CD4-positive, alpha-beta T cell treated with Interleukin-1 beta for 1 hour (primary cell): ENCODE measurements around the gene ASH1L.
"Not testable (repeated sequence)": the region's sequence is repeated elsewhere in the genome, so short reads cannot be mapped to it uniquely, and the experiment has no call there.

Source experiments
- DNase-seq, 2 donors: peaks; one replicate each; pipeline ENCODE4 v3.0.0-alpha.2; 2020 to 2022

Gene ASH1L, protein sequence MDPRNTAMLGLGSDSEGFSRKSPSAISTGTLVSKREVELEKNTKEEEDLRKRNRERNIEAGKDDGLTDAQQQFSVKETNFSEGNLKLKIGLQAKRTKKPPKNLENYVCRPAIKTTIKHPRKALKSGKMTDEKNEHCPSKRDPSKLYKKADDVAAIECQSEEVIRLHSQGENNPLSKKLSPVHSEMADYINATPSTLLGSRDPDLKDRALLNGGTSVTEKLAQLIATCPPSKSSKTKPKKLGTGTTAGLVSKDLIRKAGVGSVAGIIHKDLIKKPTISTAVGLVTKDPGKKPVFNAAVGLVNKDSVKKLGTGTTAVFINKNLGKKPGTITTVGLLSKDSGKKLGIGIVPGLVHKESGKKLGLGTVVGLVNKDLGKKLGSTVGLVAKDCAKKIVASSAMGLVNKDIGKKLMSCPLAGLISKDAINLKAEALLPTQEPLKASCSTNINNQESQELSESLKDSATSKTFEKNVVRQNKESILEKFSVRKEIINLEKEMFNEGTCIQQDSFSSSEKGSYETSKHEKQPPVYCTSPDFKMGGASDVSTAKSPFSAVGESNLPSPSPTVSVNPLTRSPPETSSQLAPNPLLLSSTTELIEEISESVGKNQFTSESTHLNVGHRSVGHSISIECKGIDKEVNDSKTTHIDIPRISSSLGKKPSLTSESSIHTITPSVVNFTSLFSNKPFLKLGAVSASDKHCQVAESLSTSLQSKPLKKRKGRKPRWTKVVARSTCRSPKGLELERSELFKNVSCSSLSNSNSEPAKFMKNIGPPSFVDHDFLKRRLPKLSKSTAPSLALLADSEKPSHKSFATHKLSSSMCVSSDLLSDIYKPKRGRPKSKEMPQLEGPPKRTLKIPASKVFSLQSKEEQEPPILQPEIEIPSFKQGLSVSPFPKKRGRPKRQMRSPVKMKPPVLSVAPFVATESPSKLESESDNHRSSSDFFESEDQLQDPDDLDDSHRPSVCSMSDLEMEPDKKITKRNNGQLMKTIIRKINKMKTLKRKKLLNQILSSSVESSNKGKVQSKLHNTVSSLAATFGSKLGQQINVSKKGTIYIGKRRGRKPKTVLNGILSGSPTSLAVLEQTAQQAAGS (N-terminal part only)

DNA sequence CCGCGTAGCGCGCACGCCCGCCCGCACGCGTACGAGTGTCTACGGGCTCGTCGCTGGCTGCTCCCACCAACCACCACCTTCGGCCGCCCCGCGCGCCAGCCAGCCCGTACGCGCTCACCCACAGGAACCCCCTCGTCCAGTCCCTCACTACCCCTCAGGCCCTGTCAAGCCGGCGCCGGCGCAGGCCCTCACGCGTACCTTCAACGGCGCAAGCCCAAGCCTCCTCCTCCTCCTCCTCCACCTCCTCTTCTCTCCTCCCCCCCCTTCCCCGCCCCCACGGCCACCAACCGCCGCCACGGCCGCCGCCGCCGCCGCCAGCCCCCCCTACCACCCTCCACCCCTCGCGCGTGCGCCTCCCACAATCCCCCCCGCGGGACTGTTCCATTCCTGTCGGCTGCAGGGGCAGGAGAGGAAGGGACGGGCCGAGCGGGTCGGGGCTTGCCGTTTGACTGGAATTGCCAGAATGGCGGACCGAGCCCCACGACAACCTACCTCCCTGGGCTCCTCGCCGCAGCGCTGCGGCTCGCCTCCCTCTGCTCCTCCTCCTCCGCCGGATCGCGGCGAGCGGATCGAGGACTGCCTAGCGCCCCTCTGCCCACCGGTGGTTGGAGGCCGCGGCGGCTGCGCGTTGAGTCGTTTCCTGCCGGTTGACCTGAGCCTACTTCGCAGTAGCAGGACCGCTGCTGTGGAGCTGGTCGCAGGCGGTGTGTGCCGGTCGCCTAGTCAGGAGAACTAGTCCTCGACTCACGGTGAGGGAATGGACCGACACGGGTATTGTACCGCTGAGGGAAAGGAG lies at the start of gene ASH1L:
Gene ASH1L (minus strand): TSS at position 223 of the 796 bp plus-strand sequence. CDS start 41,284 bp downstream, outside the sequence.
- DNase-seq: peak; percentile 91 to 94

DNA sequence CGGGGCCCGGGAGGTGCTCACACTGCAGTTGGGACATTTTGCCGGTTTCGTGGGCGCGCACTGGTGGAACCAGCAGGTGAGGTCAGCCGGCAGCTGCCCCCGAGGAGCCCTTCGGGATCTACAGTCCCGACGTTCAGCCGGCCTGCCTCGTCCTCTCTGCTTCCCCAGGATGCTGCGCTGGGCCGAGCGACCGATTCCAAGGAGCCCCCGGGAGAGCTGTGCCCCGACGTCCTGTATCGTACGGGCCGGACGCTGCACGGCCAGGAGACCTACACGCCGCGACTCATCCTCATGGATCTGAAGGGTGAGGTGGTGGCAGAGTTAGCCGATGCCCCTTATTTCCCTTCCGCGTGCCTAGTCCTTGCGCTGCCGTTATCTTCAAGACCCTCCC lies 47.6 kb upstream of the ASH1L start:
- not testable (repeated sequence) for DNase-seq

DNA sequence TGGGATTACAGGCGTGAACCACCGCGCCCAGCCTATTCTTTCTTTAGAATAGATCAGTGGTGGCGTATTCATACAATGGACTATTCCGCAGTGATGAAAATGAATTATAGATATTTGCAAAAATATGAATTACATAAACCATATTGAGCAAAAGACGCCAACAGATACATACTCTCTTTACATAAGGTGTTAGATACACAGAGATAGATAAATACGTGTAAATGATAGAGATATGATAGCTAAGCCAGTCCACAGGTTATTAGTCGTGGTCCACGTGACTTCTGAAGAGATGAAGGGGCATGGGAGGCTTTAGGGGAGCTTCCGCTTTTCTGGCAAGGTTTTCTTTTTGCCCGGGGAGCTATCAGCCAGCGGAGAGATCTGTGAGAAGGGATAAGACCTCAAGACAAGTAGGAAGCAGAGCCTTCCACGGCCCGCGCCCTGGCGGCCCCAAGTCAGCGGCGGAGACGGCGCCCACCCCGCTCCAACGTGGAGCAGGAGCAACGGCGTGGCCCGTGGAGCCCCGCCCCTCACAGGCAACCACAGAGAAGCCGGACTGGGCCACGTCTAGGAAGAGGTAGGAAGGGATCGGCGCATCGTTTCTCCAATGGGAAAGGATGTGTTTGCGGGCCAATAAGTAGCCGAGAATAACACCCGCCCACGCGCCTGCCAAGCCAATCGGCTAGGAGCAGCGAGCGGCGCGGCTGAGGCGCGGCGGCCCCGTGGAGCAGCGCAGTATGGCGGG lies 47.1 kb upstream of the ASH1L start, which contains the start of gene MSTO1:
Gene MSTO1 (plus strand): TSS at position 704 of the 742 bp plus-strand sequence. CDS start 31 bp downstream, at position 735.
- peak; percentile 93 for DNase-seq

DNA sequence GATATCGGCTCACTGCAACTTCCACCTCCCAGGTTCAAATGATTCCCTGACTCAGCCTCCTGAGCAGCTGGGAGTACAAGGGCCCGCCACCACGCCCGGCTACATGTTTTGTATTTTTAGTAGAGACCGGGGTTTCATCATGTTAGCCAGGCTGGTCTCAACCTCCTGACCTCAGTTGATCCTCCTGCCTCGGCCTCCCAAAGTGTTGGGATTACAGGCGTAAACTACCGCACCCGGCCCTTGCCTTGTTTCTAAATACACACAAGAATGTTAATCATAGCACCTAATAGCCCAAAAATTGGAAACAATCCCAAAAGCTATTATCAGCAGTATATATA lies 46.3 kb upstream of the ASH1L start:
- no peak for DNase-seq

DNA sequence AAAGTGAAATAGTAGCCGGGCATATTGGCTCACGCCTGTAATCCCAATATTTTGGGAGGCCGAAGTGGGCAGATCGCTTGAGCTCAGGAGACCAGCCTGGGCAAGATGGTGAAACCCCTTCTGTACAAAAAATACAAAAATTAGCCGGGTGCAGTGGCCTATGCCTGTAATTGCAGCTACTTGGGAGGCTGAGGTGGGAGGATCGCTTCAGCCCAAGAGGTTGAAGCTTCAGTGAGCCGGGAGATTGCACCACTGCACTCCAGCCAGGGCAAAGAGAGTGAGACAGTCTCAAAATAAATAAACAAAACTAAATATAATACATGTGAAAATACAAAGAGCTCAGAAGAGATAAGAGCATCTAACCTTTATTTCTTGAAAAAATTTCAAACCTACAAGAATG lies 45.1 kb upstream of the ASH1L start:
- no peak for DNase-seq

DNA sequence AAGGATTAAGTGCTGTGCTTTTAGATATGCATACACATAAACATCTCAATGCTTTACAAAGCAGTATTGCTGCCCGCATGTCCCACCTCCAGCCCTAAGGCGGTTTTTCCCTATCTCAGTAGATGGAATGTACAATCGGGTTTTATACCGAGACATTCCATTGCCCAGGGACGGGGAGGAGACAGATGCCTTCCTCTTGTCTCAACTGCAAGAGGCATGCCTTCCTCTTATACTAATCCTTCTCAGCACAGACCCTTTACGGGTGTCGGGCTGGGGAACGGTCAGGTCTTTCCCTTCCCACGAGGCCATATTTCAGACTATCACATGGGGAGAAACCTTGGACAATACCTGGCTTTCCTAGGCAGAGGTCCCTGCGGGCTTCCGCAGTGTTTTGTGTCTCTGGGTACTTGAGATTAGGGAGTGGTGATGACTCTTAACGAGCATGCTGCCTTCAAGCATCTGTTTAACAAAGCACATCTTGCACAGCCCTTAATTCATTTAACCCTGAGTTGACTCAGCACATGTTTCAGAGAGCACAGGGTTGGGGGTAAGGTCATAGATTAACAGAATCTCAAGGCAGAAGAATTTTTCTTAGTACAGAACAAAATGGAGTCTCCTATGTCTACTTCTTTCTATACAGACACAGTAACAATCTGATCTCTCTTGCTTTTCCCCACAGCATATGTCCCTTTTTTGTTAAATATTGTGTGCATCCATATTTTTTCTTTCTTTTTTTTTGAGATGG lies 37.4 kb upstream of the ASH1L start:
- DNase-seq: not testable (repeated sequence)

DNA sequence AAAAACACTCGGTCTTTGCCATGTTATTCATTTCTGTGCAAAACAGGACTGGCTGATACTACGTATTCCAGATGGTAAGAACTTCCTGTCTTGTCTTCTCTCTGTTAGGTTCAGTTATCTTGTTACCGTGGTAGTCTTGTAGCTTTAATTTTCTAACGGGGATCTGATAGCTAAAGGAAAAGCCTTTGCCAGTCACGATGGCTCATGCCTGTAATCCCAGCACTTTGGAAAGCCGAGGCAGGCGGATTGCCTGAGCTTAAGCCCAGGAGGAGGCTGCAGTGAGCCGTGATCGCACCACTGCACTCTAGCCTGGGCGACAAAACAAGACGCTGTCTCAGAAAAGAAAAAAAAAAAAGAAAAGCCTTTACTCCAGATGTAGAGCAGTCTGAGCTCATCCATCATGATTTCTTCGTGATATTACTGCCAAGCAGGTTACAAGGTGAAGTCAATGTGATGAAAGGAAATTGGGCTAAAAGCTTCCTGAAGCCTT lies 36.3 kb upstream of the ASH1L start:
- no peak for DNase-seq

DNA sequence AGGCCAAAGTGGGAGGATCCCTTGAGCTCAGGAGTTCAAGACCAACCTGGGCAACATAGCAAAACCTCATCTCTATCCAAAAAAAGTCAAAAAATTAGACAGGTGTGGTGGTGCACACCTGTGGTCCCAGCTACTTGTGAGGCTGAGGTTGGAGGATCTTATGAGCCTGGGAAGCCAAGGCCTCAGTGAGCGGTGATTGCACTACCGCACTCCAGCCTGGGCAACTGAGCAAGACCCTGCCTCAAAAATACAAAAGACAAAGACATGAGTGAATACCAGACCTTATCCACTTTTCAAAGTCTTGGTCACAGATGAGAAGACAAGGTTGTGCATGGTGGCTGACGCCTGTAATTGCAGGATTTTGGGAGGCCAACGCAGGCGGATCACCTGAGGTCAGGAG lies 34.3 kb upstream of the ASH1L start:
- DNase-seq: no peak

DNA sequence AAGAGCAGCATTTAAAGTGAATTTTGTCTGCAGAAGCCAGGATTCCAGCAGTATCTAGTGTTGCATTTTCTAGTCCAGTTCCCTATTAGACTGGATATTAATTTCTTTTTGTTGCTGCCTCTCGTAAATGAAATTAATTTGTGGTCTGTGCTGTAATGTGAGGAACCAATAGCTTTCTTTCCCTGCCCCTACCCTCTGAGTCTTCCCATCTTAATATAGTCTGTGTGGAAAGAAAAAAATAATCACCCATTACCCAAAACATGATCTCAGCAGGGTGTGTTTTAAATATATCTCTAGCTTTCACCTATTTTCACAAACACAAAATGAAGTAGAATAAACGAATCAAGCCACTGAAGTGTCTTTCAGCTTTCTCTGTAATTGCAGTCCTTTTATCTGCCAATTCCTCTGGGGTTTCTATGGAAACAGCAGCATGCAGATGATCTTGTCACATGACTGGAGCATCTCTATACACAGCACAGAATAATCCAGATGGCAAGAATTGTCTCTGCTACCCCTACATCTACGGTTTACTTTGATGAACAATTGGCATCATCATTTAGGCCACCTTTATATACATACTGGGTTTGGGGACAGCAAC lies 33.4 kb upstream of the ASH1L start:
- DNase-seq: not testable (repeated sequence)

DNA sequence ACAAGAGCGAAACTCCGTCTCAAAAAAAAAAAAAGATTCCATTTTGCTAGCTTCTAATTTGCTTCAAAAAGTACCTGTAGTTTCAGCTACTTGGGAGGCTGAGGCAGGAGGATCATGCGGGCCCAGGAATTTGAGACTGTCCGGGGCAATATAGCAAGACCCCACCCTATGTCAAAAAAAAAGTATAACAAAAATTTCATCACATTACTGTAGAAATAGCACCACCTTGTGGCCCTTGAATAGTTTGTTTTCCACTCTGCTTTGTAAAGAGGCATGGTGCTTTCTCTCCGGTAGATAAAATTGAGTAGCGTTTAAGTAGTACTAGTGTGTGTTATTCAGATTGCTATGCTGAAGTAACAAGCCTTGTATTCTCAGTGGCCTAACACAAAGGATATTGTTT lies 29.2 kb upstream of the ASH1L start:
- peak; percentile 39 to 75 for DNase-seq

DNA sequence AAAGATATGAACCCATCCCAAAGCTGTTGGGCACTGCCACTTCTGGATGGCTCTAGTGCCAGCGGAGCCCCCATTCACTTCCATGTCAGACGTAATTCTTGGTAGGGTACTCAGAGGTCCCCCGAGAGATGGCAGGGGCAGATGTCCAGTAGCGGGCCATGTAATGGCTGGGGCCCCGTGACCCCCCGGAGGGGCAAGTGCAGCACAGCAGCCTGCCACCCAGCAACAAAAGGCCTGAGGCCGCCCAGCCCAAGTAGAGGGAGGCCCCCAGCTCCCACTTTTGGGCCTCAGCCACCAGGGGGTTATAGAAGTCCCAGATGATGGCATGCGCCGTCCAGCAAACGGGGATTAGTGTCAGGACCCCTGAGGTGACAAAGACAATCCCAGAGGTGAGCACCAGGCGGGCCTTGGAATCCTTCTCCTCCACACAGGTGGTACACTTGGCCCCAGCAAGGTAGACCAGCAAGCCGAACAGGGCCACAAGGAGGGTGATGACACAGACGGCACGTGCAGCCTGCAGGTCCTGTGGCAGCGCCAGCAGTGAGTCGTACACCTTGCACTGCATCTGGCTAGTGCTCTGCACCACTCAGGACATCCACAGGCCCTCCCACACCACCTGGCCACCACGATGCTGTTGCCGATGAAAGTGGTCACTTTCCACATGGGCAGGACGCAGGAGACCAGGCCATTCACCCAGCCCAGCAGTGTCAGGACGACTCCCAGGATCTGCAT lies 28.1 kb upstream of the ASH1L start:
- not testable (repeated sequence) for DNase-seq

DNA sequence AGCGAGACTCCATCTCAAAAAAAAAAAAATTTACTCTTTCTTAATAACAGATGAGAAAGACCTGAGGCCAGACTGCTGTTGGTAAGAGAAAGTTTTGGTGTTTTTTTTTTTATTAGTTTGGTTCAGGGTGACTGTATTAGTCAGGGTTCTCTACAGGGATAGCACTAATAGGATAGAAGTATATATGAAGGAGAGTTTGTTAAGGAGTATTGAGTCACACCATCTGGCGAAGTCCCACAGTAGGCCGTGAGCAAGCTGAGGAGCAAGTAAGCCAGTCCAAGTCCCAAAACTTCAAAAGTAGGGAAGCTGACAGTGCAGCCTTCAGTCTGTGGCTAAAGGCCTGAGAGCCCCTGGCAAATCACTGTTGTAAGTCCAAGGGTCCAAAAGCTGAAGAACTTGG lies 26.7 kb upstream of the ASH1L start:
- DNase-seq: not testable (repeated sequence)

DNA sequence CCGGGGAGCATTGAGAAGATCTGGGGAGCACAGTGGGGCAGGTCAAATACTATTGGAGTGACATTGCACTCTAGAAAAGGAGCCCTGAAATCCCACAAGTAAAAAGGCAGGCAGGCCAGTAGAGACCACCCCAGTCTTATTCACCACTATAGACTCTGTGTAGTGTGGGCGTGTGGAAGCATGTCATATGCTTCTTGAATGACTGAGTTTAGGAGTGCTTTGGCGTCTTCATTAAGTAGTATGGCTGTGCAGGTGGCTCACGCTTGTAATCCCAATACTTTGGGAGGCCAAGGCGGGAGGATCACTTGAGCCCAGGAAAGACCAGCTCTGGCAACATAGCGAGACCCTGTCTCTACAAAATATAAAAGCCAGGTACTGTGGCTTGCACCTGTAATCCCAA lies 21.2 kb upstream of the ASH1L start:
- DNase-seq: not testable (repeated sequence)

DNA sequence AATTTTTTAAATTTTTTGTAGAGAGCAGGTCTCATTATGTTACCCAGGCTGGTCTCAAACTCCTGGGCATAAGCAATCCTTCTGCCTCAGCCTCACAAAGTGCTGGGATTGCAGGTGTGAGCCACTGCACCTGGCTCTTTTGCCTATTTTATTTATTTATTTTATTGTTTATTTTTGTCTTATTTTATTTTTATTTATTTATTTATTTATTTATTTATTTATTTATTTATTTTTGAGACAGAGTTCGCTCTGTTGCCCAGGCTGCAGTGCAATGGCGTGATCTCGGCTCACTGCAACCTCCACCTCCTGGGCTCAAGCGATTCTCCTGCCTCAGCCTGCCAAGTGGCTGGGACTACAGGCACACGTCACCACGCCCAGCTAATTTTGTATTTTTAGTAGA lies 13.0 kb upstream of the ASH1L start:
- DNase-seq: not testable (repeated sequence)

DNA sequence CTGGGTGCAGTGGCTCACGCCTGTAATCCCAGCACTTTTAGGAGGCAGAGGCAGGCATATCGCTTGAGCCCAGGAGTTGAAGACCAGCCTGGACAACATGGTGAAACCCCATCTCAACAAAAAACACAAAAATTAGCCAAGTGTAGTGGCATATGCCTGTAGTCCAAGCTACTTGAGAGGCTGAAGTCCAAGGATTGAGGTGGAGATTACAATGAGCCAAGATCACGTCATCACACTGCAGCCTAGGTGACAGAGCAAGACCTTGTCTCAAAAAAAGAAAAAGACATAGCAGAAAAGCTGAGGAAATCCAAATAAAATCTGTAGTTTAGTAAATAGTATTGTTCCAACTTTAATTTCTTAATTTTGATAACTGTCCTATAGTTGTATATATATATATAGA lies 11.5 kb upstream of the ASH1L start:
- no peak for DNase-seq

DNA sequence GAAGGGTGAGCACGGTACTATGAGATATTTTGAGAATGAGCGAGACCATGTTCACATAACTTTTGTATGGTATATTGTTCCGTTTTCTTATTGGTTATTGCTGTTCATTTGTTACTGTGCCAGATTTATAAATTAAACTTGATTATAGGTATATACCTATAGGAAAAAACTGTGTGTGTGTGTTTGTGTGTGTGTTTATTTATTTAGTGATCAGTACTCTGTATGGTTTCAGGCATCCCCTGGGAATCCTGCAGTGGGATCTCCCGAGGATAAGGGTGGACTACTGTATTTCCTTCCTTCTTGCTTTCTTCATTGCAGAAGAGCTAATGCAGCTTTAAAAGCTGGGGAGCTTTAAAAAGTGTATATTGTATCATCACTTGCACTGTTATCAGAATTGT lies 8.0 kb upstream of the ASH1L start:
- no peak for DNase-seq

DNA sequence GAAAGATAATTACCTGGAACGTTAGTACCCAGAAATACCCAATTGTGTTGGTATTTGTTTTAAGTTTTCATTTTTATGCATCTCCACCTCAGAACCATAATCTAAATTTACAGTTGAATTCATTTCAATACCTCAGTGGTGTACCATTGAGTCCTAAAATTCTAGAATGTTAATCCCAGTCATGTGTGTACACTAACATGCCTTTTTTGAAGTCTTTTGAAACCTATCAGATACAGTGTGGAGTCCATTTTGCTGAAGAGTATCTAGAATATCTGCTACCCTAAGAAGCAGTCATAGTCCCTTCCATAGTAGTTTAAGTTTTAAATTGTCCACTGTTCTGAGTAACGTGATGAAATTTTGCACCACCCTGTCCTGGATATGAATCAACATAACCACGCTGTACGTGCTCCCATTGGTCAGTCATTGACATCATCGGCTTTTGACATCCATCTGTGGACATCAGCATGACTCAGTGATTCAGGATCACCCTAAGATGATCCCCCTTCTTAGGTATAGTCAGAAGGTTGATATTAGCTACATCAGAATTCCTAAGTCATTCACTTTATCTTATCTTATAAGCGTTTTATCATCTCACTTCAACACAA lies 7.5 kb upstream of the ASH1L start:
- no peak for DNase-seq

DNA sequence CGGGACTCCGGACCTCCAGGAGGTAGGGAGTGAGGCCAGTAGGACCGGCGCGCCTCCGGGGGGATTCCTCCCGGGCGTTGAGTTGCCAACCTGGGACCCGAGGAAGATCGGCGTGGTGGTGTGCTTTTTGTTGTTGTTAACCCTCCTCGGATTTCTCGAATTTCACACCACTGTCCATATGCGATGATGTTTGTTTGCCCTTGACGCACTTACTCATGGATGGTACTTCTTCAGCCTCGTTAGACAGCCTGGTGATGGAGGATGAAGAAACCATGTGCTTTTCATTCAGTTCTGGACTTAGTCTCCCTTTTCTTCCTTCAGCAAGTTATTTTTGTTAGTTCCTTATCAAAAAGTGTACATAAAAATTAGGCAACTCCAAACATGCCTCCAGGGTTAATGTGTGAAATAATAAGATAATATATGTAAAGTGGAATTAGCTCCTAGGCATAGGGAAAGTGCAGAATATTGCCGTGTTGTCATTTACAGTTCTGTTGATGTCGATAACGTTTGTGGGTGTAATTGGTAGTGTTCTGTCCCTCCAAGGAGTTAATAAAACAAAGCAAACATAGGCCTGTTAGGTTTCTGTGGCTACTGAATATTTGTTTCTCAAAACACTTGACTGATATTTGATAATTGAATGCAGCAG lies 897 bp upstream of the ASH1L start:
- peak in 1 of 2 donors; percentile 23 for DNase-seq
